ENCODE data around the gene ARHGEF33.
"Not testable (repeated sequence)": the region's sequence is repeated elsewhere in the genome, so short reads cannot be mapped to it uniquely, and the experiment has no call there.

The ARHGEF33 gene

GRCh38 chr2:38932586-38932985, 42.9 kb downstream of the ARHGEF33 start:
- no peak for DNase-seq (ENCODE audit: low spot score)
- no peak for TF ChIP-seq CTCF (IDR thresholded peaks at IDR 0.05; ENCODE audit: extremely low read depth, missing control alignments)

- TF ChIP-seq CTCF (IDR thresholded peaks at IDR 0.05; ENCODE audit: extremely low read depth, missing control alignments): no peak
- DNase-seq (ENCODE audit: low spot score): no peak
These were observed 44.0 kb downstream of the ARHGEF33 start for GRCh38 chr2:38933653-38934052.

- no peak for DNase-seq (ENCODE audit: low spot score)
- TF ChIP-seq CTCF (IDR thresholded peaks at IDR 0.05; ENCODE audit: extremely low read depth, missing control alignments): no peak
These were observed 45.1 kb downstream of the ARHGEF33 start for GRCh38 chr2:38934742-38935141.

- no peak for DNase-seq (ENCODE audit: low spot score)
- TF ChIP-seq CTCF (IDR thresholded peaks at IDR 0.05; ENCODE audit: extremely low read depth, missing control alignments): no peak
These were observed 46.0 kb downstream of the ARHGEF33 start for GRCh38 chr2:38935568-38936172.

GRCh38 chr2:38936516-38936915, 46.8 kb downstream of the ARHGEF33 start:
- not testable (repeated sequence) for DNase-seq (ENCODE audit: low spot score)

- no peak for DNase-seq (ENCODE audit: low spot score)
These were observed 47.9 kb downstream of the ARHGEF33 start for GRCh38 chr2:38937548-38937947.

GRCh38 chr2:38940746-38941145, 51.1 kb downstream of the ARHGEF33 start:
- TF ChIP-seq CTCF (IDR thresholded peaks at IDR 0.05; ENCODE audit: extremely low read depth, missing control alignments): no peak
- no peak for DNase-seq (ENCODE audit: low spot score)

More at GRCh38 chr2:38937548-38937947, 47.9 kb downstream of the ARHGEF33 start:
- no peak for TF ChIP-seq CTCF (IDR thresholded peaks at IDR 0.05; ENCODE audit: extremely low read depth, missing control alignments)

GRCh38 chr2:38943784-38944183, 54.1 kb downstream of the ARHGEF33 start:
- no peak for TF ChIP-seq CTCF (IDR thresholded peaks at IDR 0.05; ENCODE audit: extremely low read depth, missing control alignments)
- DNase-seq (ENCODE audit: low spot score): no peak
